Stimulated activated memory B cell treated with anti-CD40 and anti-IgM and Interleukin-4, amounts not matched to agents 10 μg/mL and 1 μg/mL and 100 μg/mL, for 72 hours (primary cell): Measurements from ENCODE around the gene CCDC201.
A peak's percentile ranks its signal among the peaks of the same experiment; 100 is the strongest.

ENCODE experiments used
- ATAC-seq: fragments of 150-1000 bp; cut with Tn5 transposase; 2 replicates; pipeline ENCODE4 v1.10.0; 2021
- H3K27ac Mint-ChIP-seq: one replicate; pipeline ENCODE4 v1.8.0; 2022; ENCODE audit warnings: mild to moderate bottlenecking, mixed read lengths
- H3K27me3 Mint-ChIP-seq: one replicate; pipeline ENCODE4 v1.8.0; 2022; ENCODE audit warnings: mixed read lengths
- H3K36me3 Mint-ChIP-seq: one replicate; pipeline ENCODE4 v1.8.0; 2022; ENCODE audit warnings: mixed read lengths
- H3K4me1 Mint-ChIP-seq: one replicate; pipeline ENCODE4 v1.8.0; 2022; ENCODE audit warnings: mixed read lengths
- H3K4me3 Mint-ChIP-seq: one replicate; pipeline ENCODE4 v1.8.0; 2022; ENCODE audit warnings: mild to moderate bottlenecking, moderate library complexity, mixed read lengths
- H3K9me3 Mint-ChIP-seq: one replicate; pipeline ENCODE4 v1.8.0; 2022; ENCODE audit warnings: mixed read lengths

The CCDC201 gene

GRCh38 chr7:45888185-45888992 is 15.5 kb upstream of the CCDC201 start, which contains the start of gene IGFBP1:
IGFBP1 (plus strand) TSS chr7:45888488; CDS start chr7:45888653, 165 bp downstream.
- H3K27me3 Mint-ChIP-seq: peaks cover 48% of the 10 kb centered on the region

GRCh38 chr7:45886931-45887667 is 14.2 kb upstream of the CCDC201 start:
- no peaks in the 10 kb centered on the region for H3K4me1 Mint-ChIP-seq
- no peak overlapping the region for H3K4me3 Mint-ChIP-seq
- ATAC-seq: no peak
- H3K27ac Mint-ChIP-seq: no peak overlapping the region
- H3K9me3 Mint-ChIP-seq: no peaks in the 10 kb centered on the region
- peaks cover 46% of the 10 kb centered on the region for H3K27me3 Mint-ChIP-seq
- no peaks in the 10 kb centered on the region for H3K36me3 Mint-ChIP-seq

More at GRCh38 chr7:45888185-45888992, 15.5 kb upstream of the CCDC201 start, which contains the start of gene IGFBP1:
- H3K4me1 Mint-ChIP-seq: no peaks in the 10 kb centered on the region
- H3K36me3 Mint-ChIP-seq: no peaks in the 10 kb centered on the region
- H3K9me3 Mint-ChIP-seq: no peaks in the 10 kb centered on the region
- H3K27ac Mint-ChIP-seq: no peak within 1 kb of the TSS
- peak; percentile 50 for ATAC-seq
- H3K4me3 Mint-ChIP-seq: no peak within 1 kb of the TSS

- H3K36me3 Mint-ChIP-seq: no peaks in the 10 kb centered on the region
- H3K4me1 Mint-ChIP-seq: no peaks in the 10 kb centered on the region
- H3K27me3 Mint-ChIP-seq: peaks cover 35% of the 10 kb centered on the region
- ATAC-seq: no peak
- H3K9me3 Mint-ChIP-seq: no peaks in the 10 kb centered on the region
- no peak overlapping the region for H3K4me3 Mint-ChIP-seq
- H3K27ac Mint-ChIP-seq: no peak overlapping the region
Observed at GRCh38 chr7:45885264-45885882, 12.5 kb upstream of the CCDC201 start.

DNA sequence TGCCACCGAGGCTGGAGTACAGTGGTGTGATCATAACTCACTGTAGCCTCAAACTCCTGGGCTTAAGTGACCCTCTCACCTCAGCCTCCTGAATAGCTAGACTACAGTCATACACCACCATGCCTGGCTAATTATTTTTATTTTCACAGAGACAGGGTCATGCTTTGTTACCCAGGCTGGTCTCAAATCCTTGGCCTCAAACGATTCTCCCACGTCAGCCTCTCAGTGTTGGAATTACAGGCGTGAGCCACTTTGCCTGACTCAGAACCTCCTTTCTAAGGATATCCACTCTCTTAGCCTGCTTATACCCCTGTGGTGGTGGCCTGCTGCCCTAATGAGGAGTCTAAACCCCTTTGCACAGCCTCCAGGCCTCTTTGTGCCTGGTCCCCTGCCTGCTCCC is 11.3 kb upstream of the CCDC201 start:
- Mint-ChIP-seq H3K36me3 (no peaks in the 10 kb centered on the region), H3K27me3 (peaks cover 25% of the 10 kb centered on the region), H3K9me3 (peaks cover 3% of the 10 kb centered on the region)

GRCh38 chr7:45882465-45882810 is 9.6 kb upstream of the CCDC201 start:
- no peak overlapping the region for H3K4me3 Mint-ChIP-seq
- H3K9me3 Mint-ChIP-seq: peaks cover 7% of the 10 kb centered on the region
- peaks cover 22% of the 10 kb centered on the region for H3K27me3 Mint-ChIP-seq
- no peaks in the 10 kb centered on the region for H3K4me1 Mint-ChIP-seq
- no peaks in the 10 kb centered on the region for H3K36me3 Mint-ChIP-seq
- ATAC-seq: no peak
- H3K27ac Mint-ChIP-seq: no peak overlapping the region

More for the DNA sequence above, 11.3 kb upstream of the CCDC201 start:
- Mint-ChIP-seq H3K4me1 (no peaks in the 10 kb centered on the region), H3K27ac (no peak overlapping the region), H3K4me3 (no peak overlapping the region)
- no peak for ATAC-seq

DNA sequence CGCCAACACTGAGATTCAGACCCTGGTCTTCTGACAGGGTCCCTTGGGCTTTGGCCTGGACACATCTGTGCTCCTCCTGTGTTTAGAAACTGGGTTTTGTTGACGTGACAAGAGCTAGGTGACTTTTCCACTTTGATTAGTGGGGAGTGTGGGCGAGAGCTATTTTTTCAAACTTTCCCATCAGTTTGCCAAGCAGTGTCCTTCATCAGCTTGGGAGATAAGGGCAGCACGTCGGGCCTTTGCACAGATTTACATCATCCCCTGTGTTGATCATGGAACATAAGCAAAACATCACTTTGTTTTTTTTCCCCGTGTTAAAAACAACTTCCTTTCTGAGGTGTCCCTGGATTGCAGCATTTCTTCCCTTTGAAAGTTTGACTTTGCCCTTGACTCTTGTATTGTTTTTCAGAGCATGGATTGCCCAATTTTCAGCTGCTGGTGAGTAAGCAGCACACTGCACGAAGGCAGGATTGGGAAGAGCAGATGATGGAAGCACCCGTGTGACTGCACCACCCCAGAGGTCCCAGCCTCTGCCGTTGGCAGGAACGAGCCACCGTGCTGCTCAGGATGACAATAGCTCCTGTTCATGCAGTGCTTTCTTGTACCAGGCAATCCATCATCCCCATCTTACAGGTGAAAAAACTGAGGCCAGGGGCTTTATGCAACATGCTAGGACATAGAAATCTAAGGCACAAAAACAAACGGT is 9.0 kb upstream of the CCDC201 start:
- peaks cover 7% of the 10 kb centered on the region for H3K9me3 Mint-ChIP-seq
- H3K27me3 Mint-ChIP-seq: peaks cover 22% of the 10 kb centered on the region
- H3K27ac Mint-ChIP-seq: no peak overlapping the region
- H3K4me3 Mint-ChIP-seq: no peak overlapping the region
- H3K4me1 Mint-ChIP-seq: no peaks in the 10 kb centered on the region
- ATAC-seq: no peak
- H3K36me3 Mint-ChIP-seq: no peaks in the 10 kb centered on the region

GRCh38 chr7:45881280-45881758 is 8.4 kb upstream of the CCDC201 start:
- no peak overlapping the region for H3K4me3 Mint-ChIP-seq
- peaks cover 22% of the 10 kb centered on the region for H3K27me3 Mint-ChIP-seq
- ATAC-seq: no peak
- peaks cover 7% of the 10 kb centered on the region for H3K9me3 Mint-ChIP-seq
- no peaks in the 10 kb centered on the region for H3K4me1 Mint-ChIP-seq
- no peaks in the 10 kb centered on the region for H3K36me3 Mint-ChIP-seq
- no peak overlapping the region for H3K27ac Mint-ChIP-seq

- Mint-ChIP-seq H3K27ac (no peak overlapping the region), H3K4me3 (no peak overlapping the region), H3K4me1 (no peaks in the 10 kb centered on the region), H3K9me3 (peaks cover 7% of the 10 kb centered on the region), H3K27me3 (peaks cover 20% of the 10 kb centered on the region), H3K36me3 (no peaks in the 10 kb centered on the region)
- peak; percentile 32 for ATAC-seq
Observed at GRCh38 chr7:45880433-45880860, 7.6 kb upstream of the CCDC201 start.

DNA sequence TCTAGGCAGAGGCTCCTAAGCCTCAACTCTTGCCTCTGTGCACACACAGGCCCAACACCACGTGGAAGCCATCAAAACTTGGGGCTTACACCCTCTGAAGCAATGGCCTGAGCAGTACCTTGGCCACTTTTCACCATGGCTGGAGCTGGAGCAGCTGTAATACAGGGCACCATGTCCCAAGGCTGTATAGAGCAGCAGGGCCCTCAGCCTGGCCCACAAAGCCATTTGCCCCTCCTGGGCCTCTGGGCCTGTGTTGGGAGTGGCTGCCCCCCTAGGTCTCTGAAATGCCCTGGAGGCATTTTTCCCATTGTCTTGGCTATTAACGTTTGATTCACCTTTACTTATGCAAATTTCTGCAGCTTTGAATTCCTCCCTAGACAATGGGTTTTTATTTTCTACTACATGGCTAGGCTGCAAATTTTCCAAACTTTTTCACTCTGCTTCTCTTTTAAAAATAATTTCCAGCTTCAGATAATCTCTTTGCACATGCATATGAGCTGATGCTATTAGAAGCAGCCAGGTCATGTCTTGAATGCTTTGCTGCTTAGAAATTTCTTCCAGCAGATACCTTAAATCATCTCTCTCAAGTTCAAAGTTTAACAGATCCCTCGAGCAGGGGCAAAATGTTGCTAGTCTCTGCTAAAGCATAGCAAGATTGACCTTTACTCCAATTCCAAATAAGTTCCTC is 5.7 kb upstream of the CCDC201 start:
- ATAC-seq: no peak
- H3K4me1 Mint-ChIP-seq: no peaks in the 10 kb centered on the region
- peaks cover 7% of the 10 kb centered on the region for H3K9me3 Mint-ChIP-seq
- no peak overlapping the region for H3K4me3 Mint-ChIP-seq
- no peaks in the 10 kb centered on the region for H3K36me3 Mint-ChIP-seq
- H3K27me3 Mint-ChIP-seq: peaks cover 1% of the 10 kb centered on the region
- no peak overlapping the region for H3K27ac Mint-ChIP-seq

DNA sequence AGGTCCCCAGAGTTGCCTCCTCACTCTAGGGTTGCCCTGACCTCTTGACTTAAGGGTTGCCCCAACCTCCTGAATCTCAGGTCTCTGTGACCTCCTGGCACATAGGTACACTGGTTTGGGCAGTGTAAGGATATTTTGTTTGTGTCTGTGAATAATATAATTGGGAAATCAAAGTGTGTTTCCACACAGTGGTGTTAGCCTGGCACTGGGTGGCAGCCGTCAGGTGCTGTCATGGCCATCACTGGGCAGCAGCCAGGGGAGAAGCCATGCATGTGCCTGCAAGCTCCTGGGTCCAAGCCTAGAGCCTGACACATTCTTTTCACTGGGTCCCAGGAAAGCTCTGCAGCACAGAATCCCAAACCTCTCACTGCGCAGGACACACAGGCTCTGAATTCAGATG is 3.6 kb upstream of the CCDC201 start:
- Mint-ChIP-seq H3K4me3 (no peak overlapping the region), H3K4me1 (no peaks in the 10 kb centered on the region)

DNA sequence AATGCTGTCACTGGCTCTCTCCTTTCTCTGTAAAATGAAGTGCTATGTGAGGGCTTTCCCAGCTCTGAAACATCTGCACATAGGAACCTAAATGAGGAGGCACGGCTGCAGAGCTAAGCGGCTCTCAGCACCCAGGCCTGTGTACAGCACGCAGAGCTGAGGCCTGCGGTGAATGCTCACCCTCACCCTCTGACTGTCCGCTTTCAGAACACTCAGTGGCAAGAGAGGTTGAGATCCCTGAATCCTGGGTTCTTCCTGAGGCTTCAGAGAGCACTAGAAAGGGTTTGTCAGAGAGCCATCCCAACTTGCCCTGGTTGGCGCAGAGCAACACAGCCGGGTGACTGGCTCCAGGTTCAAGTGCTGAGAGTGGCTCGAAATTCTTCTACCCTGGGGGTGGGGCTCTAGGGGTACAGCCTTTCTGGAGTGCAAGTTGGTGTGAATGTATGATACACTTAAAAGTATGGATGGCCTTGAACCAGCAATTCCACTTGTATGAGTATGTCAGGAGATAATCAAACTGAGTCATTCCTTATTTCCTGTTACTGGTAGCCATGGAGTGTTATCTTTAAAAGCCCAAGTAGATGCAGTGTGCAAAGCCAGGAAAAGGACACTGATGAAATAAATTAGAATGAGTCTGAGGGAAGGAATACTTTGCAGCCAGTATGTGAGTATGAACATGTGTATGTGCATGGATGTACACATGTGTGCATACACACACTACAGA is 1.7 kb upstream of the CCDC201 start:
- no peak overlapping the region for H3K27ac Mint-ChIP-seq
- no peaks in the 10 kb centered on the region for H3K4me1 Mint-ChIP-seq
- no peak overlapping the region for H3K4me3 Mint-ChIP-seq
- no peak for ATAC-seq
- no peaks in the 10 kb centered on the region for H3K36me3 Mint-ChIP-seq
- no peaks in the 10 kb centered on the region for H3K27me3 Mint-ChIP-seq
- peaks cover 7% of the 10 kb centered on the region for H3K9me3 Mint-ChIP-seq

More for the DNA sequence above, 3.6 kb upstream of the CCDC201 start:
- H3K27me3 Mint-ChIP-seq: no peaks in the 10 kb centered on the region
- H3K9me3 Mint-ChIP-seq: peaks cover 7% of the 10 kb centered on the region
- no peak for ATAC-seq
- no peak overlapping the region for H3K27ac Mint-ChIP-seq
- no peaks in the 10 kb centered on the region for H3K36me3 Mint-ChIP-seq

DNA sequence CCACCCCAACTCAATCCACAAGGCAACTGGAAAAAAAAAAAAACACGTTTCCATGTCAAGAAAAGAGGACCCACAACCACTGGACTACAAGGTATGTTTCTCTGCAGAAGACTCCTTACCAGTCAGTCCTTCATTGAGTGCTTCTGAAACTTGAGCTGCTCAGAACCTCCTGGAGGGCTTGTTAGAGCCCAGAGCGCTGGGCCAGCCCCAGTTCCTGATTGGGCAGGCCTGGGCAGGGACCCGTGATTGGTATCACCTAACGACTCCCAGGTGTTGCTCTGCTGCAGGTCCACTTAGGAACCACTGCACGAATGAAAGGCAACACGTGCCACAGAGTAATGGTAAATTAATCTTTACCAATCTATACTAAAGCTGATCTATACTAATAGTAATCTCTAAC is 473 bp upstream of the CCDC201 start:
- Mint-ChIP-seq H3K27ac (no peak overlapping the region), H3K27me3 (no peaks in the 10 kb centered on the region), H3K36me3 (no peaks in the 10 kb centered on the region), H3K9me3 (peaks cover 2% of the 10 kb centered on the region), H3K4me1 (no peaks in the 10 kb centered on the region), H3K4me3 (no peak overlapping the region)
- ATAC-seq: no peak

DNA sequence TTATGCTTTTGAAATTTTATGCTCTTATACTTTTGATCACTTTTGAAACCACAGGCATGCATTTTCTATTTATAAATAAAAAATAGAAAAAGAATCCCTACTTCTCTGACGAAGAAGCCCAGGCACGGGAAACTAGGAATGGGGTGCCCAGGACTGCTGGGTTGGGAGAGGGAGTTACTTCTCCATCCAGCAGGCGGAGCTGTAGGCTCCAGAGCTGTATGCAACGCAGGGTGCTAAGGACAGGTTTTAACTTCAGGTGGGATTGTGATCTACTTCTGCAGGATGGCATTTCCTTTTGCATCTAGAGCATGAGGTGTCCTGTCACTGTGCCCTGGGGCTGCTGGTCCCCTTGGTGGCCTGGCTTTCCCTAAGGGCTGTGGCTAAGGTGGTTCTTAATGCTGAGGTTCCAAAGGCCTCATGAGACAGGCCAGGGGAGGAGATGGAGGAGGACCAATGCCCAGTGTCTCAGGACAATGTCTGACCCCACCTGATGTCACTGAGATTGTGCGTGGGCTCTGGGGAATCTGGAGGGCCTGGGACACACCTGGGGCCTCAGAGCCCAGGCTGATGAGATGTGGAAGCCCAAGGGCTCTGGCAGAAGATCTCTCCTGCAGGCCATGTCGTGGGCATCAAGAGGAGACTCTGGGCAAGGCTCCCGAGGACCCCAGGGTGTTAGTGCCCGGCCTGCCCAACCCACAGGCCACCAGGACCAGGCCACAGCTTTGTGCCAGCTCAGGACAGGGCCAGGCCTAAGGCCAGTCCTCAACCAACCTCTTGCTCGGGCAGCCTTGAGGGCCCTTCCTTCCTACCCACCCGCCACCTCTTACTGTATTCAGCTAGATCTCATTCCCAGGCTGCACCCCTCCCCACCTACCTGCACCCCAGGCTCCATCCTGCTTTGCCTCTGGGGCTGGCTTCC is 507 bp downstream of the CCDC201 start:
- peak; percentile 4 for ATAC-seq
- Mint-ChIP-seq H3K4me3 (no peak overlapping the region), H3K27me3 (no peaks in the 10 kb centered on the region), H3K36me3 (no peaks in the 10 kb centered on the region), H3K9me3 (peaks cover 4% of the 10 kb centered on the region), H3K4me1 (no peaks in the 10 kb centered on the region), H3K27ac (no peak overlapping the region)
